Non-pigmented ciliary epithelial cell (primary cell): ENCODE measurements around the gene WDR59.
A peak's percentile ranks its signal among the peaks of the same experiment; 100 is the strongest.
"Not testable (repeated sequence)": the region's sequence is repeated elsewhere in the genome, so short reads cannot be mapped to it uniquely, and the experiment has no call there.

Experiments used
- DNase-seq: peaks from one replicate; pipeline ENCODE4 v3.0.0-alpha.2; 2010; ENCODE audit warnings: low read depth

Gene WDR59, protein sequence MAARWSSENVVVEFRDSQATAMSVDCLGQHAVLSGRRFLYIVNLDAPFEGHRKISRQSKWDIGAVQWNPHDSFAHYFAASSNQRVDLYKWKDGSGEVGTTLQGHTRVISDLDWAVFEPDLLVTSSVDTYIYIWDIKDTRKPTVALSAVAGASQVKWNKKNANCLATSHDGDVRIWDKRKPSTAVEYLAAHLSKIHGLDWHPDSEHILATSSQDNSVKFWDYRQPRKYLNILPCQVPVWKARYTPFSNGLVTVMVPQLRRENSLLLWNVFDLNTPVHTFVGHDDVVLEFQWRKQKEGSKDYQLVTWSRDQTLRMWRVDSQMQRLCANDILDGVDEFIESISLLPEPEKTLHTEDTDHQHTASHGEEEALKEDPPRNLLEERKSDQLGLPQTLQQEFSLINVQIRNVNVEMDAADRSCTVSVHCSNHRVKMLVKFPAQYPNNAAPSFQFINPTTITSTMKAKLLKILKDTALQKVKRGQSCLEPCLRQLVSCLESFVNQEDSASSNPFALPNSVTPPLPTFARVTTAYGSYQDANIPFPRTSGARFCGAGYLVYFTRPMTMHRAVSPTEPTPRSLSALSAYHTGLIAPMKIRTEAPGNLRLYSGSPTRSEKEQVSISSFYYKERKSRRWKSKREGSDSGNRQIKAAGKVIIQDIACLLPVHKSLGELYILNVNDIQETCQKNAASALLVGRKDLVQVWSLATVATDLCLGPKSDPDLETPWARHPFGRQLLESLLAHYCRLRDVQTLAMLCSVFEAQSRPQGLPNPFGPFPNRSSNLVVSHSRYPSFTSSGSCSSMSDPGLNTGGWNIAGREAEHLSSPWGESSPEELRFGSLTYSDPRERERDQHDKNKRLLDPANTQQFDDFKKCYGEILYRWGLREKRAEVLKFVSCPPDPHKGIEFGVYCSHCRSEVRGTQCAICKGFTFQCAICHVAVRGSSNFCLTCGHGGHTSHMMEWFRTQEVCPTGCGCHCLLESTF

GRCh38 chr16:74984529-74985296 is at the start of gene WDR59:
Gene WDR59, minus strand, starts transcription at chr16:74985123. Its CDS starts 106 bp downstream, at chr16:74985017.
- peak; percentile 96 for DNase-seq

- no peak for DNase-seq
These were observed 47.7 kb upstream of the WDR59 start for GRCh38 chr16:75032655-75033054.

GRCh38 chr16:75029854-75030253 is 44.9 kb upstream of the WDR59 start:
- DNase-seq, result no peak

DNA sequence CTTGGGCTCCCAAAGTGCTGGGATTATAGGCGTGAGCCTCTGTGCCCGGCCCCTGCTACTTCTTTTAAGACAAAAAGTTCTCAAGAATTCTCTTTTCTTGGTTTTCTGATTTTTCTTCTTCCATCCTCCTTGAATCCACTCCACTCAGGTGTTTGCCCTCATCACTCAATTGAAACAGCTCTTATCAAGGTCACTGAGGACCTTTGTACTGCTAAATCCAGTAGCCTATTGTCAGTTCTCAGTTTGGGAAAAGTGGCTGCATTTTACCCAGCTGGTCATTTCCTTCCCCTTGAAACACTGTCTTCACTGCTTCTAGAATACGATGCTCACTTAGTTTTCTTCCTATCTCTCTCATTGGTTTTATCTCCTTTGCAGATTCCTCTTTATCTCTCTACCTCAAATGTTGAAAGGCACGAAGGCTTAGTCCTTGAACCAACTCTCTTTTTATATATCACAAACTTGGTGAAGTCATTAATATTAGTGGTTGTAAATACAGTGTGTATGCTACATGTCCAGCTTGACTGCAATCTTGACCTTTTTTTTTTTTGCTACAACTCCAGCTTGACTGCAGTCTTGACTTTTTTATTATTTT is 43.7 kb upstream of the WDR59 start:
- DNase-seq, result no peak

DNA sequence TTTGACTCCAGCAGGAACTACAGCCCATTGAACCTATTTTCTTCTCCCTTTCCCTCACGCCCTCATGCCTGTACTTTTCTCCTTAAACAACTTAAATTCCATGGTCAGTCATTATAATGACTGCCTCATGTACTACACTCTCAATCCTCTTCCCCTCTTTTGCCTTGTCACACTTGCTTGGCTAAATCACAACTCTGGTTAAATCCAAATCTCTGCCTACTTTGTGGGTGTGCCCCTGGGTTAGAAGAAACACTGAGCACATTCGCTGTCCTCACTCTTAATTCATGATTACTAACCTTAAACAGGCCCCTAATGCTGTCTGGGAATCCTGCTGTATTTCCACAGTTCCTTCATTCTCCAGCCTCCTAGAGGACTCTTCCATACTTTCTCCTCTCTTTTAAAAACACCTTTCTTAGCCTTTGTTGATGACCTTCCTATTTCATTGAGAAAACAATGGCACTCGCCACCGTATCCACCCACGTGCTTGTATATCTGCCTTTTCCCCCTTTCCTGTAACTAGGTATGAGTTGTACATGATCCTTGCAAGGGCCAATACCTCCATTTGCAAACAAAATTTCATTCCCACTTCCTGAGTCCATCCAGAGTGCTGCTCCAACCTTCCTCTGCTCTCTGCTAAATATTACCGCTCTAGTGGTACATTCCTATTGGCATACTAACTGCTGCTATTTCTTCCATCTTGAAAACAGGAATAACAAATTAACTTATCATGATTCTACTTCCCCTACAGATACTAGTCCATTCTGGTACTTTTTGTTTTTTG is 42.8 kb upstream of the WDR59 start:
- no peak for DNase-seq

DNA sequence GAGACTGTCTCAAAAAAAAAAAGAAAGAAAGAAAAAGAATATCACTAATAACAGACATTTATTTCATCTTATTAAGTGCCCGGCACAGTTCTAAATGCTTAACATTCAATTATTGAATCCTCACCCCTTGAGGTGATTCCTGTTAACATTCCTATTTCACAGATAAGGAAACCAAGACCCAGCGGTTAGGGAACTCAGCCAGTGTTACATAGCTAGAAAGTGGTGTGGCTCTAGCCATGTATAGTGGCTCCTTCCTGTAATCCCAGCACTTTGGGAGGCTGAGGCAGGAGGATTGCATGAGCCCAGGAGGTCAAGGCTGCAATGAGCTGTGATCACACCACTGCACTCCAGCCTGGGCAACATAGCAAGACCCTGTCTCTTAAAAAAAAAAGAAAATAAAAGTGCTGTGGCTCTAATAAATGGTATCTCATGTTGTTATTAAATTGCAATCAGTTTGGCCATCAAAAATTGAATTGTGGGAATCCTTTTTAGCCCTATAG is 42.0 kb upstream of the WDR59 start:
- no peak for DNase-seq

GRCh38 chr16:75026239-75026891 is 41.4 kb upstream of the WDR59 start:
- DNase-seq, result not testable (repeated sequence)

- DNase-seq, result no peak
These were observed 40.8 kb upstream of the WDR59 start for GRCh38 chr16:75025761-75026160.

- DNase-seq, result no peak
These were observed 39.7 kb upstream of the WDR59 start for GRCh38 chr16:75024594-75024993.

DNA sequence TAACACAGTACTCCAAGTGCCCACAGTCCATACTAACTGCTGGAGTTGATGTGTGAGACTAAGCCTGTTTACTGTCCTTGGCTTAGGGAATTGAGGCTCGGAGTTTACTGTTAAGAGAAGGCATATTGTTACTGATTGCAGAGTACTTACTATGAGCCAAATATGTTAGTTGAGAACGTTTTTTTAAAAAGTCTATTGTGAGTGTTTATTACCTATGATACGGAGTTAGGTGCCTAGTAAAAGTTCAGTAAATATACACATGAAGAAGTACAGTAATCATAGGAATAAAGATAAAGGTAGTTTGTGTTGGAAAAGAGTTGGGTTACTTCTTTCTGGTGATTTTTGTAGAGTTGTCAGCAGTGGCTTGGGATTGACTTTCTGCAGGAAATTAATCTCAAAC is 39.3 kb upstream of the WDR59 start:
- DNase-seq, result no peak

- no peak for DNase-seq
These were observed 38.1 kb upstream of the WDR59 start for GRCh38 chr16:75023009-75023408.

DNA sequence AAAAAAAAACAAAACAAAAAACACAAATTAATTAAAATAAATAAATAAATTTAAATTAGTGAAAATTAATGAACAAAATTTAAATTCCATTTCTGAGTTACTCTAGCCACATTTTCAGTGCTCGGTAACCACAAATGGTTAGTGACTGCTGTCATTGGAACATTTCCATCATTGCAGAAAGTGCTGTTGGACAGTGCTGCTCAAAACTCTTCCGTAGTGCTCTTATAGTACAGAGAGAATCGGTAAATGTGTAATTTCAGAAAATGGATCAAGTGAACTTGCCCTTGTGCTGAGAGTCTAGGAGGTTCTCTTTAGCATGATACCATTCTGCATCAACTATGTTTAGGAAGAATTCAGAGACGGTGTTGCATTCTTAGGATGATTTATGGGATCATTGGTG is 37.6 kb upstream of the WDR59 start:
- no peak for DNase-seq

DNA sequence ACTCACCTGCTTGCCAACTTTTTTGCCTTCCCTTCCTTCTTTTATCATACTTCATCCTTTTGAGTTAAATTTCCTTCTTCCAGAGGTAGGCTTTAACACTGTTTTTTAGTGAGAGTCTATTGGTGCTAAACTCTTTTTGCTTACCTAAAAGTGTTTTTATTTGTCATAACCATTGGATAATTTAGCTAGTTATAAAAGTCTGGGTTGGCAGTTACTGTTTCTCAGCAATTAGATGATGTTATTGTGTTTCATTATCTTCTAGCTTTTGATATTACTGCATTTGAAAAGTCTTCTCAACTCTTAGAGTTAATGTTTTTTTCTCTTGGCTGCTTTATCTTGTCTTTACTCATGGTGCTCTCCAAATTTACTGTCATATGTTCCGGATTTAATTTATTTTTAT is 36.5 kb upstream of the WDR59 start:
- no peak for DNase-seq

- no peak for DNase-seq
These were observed 34.7 kb upstream of the WDR59 start for GRCh38 chr16:75019586-75019985.

DNA sequence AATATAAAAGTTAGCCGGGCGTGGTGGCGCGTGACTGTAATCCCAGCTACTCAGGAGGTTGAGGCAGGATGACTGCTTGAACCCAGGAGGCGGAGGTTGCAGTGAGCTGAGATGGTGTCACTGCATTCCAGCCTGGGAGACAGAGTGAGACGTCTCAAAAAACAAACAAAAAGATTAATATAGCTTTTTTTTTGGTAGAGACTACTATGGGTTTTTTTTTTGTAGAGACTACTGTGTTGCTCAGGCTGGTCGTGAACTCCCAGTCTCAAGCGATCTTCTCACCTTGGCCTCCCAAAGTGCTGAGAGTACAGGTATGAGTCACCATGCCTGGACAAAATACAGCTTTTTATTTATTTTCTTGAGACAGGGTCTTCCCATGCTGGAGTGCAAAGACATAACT is 34.1 kb upstream of the WDR59 start:
- DNase-seq, result no peak

- no peak for DNase-seq
These were observed 33.0 kb upstream of the WDR59 start for GRCh38 chr16:75017670-75018525.

DNA sequence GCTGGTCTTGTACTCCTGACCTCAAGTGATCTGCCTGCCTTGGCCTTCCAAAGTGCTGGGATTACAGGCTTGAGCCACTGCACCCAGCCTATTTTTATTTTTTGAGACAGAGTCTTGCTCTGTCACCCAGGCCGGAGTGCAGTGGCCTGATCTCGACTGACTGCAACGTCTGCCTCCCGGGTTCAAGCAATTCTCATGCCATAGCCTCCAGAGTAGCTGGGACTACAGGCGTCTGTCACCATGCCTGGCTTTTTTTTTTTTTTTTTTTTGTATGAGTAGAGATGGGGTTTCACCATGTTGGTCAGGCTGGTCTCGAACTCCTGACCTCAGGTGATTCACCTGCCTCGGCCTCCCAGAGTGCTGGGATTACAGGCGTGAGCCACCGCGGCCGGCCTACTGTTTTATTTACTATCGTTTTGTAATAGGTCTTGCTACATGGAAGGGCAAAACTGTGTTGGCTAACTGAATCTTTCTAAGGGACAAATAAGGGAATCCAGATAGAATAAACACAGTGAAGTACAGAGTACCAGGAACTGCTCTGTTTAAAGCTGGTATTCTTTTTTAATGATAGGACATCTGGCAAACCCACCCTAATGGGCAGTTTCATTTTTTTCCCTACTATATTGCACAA is 31.6 kb upstream of the WDR59 start:
- not testable (repeated sequence) for DNase-seq

DNA sequence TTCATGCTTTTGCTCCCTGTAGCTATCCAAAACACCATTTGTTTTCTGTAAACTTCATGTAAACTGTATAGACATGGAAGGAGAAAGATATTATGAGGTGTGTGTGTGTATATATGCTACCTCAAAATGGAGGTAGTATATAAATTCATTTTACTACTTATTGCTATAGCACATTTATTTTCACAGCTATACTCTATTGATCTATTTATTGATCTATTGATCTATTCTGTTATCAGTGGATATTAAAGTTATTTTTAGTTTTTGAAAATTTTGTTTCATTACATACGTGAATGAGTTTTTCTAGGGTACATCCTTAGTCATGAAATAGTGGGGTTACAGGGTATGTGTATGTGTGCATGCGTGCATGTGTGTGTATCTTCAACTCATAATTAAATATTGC is 29.4 kb upstream of the WDR59 start:
- DNase-seq, result no peak

- DNase-seq, result not testable (repeated sequence)
These were observed 28.2 kb upstream of the WDR59 start for GRCh38 chr16:75013123-75013522.
